H9 (cell line): Measurements from ENCODE around the gene PARP6. TPM values are rescaled to one million over a fixed set of nuclear protein-coding genes. Genes with fewer than 3 reads are reported as not detected.

ENCODE experiments used
- DNase-seq: peaks from one replicate; pipeline ENCODE4 v3.0.0-alpha.2; 2017
- H2AFZ ChIP-seq: one replicate; pipeline ENCODE4 v1.6.1; 2013; ENCODE audit warnings: mild to moderate bottlenecking, low read length, control low read depth, moderate library complexity
- H2AK5ac ChIP-seq: 2 replicates; pipeline ENCODE4 v1.6.1; 2013; ENCODE audit warnings: low read length, control low read depth, mixed read lengths; ENCODE audit not compliant: insufficient read length
- H2BK120ac ChIP-seq: one replicate; pipeline ENCODE4 v1.6.1; 2013; ENCODE audit warnings: low read depth, mild to moderate bottlenecking, low read length, control low read depth, inconsistent platforms; ENCODE audit not compliant: poor library complexity, severe bottlenecking
- H2BK12ac ChIP-seq: 2 replicates; pipeline ENCODE4 v1.6.1; 2013; ENCODE audit warnings: low read length, control low read depth, mixed read lengths, low read depth; ENCODE audit not compliant: insufficient read length
- H2BK15ac ChIP-seq: 2 replicates; pipeline ENCODE4 v1.6.1; 2013; ENCODE audit warnings: low read depth, low read length, control low read depth
- H2BK20ac ChIP-seq: one replicate; pipeline ENCODE4 v1.6.1; 2013; ENCODE audit warnings: low read depth, mild to moderate bottlenecking, low read length, control low read depth, inconsistent platforms; ENCODE audit not compliant: poor library complexity, severe bottlenecking
- H2BK5ac ChIP-seq: 2 replicates; pipeline ENCODE4 v1.6.1; 2013; ENCODE audit warnings: low read length, control low read depth, mixed read lengths; ENCODE audit not compliant: insufficient read length
- H3K14ac ChIP-seq: 2 replicates; pipeline ENCODE4 v1.6.1; 2013; ENCODE audit warnings: low read length, control low read depth; ENCODE audit not compliant: insufficient read depth
- H3K18ac ChIP-seq: 2 replicates; pipeline ENCODE4 v1.6.1; 2013; ENCODE audit warnings: low read depth, mild to moderate bottlenecking, mixed read lengths, low read length, control low read depth; ENCODE audit not compliant: insufficient read length
- H3K23ac ChIP-seq: 2 replicates; pipeline ENCODE4 v1.6.1; 2013; ENCODE audit warnings: low read length, control low read depth, mixed read lengths, low read depth; ENCODE audit not compliant: insufficient read length
- H3K23me2 ChIP-seq: 2 replicates; pipeline ENCODE4 v1.6.1; 2013; ENCODE audit warnings: low read depth, mild to moderate bottlenecking, mixed read lengths, low read length, control low read depth; ENCODE audit not compliant: insufficient read length, poor library complexity, severe bottlenecking
- H3K27ac ChIP-seq: 2 replicates; pipeline ENCODE4 v1.5.1; 2013; ENCODE audit warnings: low read length, control low read depth, mixed read lengths, low read depth; ENCODE audit not compliant: insufficient read length
- H3K27me3 ChIP-seq: 2 replicates; pipeline ENCODE4 v1.6.1; 2013; ENCODE audit warnings: low read length, control low read depth, inconsistent platforms; ENCODE audit not compliant: insufficient read depth
- H3K4ac ChIP-seq: 2 replicates; pipeline ENCODE4 v1.6.1; 2013; ENCODE audit warnings: low read depth, mild to moderate bottlenecking, control low read depth, inconsistent platforms, low read length, moderate library complexity
- H3K4me1 ChIP-seq: 2 replicates; pipeline ENCODE4 v1.6.1; 2013; ENCODE audit warnings: low read length, control low read depth, inconsistent platforms; ENCODE audit not compliant: insufficient read depth
- H3K4me2 ChIP-seq: 2 replicates; pipeline ENCODE4 v1.6.1; 2013; ENCODE audit warnings: low read length, control low read depth, mixed read lengths; ENCODE audit not compliant: insufficient read length, insufficient read depth
- H3K56ac ChIP-seq: 2 replicates; pipeline ENCODE4 v1.6.1; 2013; ENCODE audit warnings: low read depth, mild to moderate bottlenecking, mixed read lengths, low read length, control low read depth; ENCODE audit not compliant: insufficient read length
- H3K79me1 ChIP-seq: 2 replicates; pipeline ENCODE4 v1.6.1; 2013; ENCODE audit warnings: low read depth, mild to moderate bottlenecking, moderate library complexity, low read length, control low read depth, inconsistent platforms; ENCODE audit not compliant: insufficient read depth, poor library complexity, severe bottlenecking
- H3K79me2 ChIP-seq: 2 replicates; pipeline ENCODE4 v1.6.1; 2013; ENCODE audit warnings: low read length, control low read depth, inconsistent platforms; ENCODE audit not compliant: insufficient read depth
- H3K9ac ChIP-seq: 2 replicates; pipeline ENCODE4 v1.6.1; 2013; ENCODE audit warnings: low read length, control low read depth, mixed read lengths; ENCODE audit not compliant: insufficient read length; ENCODE audit errors: extremely low read depth
- H3K9me3 ChIP-seq: one replicate; pipeline ENCODE4 v1.6.1; 2013; ENCODE audit warnings: low read depth, low read length, inconsistent platforms; ENCODE audit not compliant: control insufficient read depth
- H3T11ph ChIP-seq: one replicate; pipeline ENCODE4 v1.6.1; 2013; ENCODE audit warnings: mild to moderate bottlenecking, low read length, control low read depth, inconsistent platforms
- H4K20me1 ChIP-seq: one replicate; pipeline ENCODE4 v1.6.1; 2013; ENCODE audit not compliant: control insufficient read depth, insufficient read length, insufficient read depth
- H4K5ac ChIP-seq: 2 replicates; pipeline ENCODE4 v1.6.1; 2013; ENCODE audit warnings: low read depth, mild to moderate bottlenecking, mixed read lengths, low read length, control low read depth; ENCODE audit not compliant: insufficient read length
- H4K8ac ChIP-seq: replicated peaks from 2 replicates; pipeline ENCODE4 v1.6.1; 2013; ENCODE audit warnings: low read length, control low read depth, mixed read lengths, low read depth; ENCODE audit not compliant: insufficient read length
- H4K91ac ChIP-seq: 2 replicates; pipeline ENCODE4 v1.6.1; 2013; ENCODE audit warnings: low read depth, mild to moderate bottlenecking, moderate library complexity, mixed read lengths, low read length, control low read depth; ENCODE audit not compliant: insufficient read length
- H3K27ac Mint-ChIP-seq, 3 experiments: 2 replicates in 2 of 3; 3 replicates in 1 of 3; pipeline ENCODE4 v1.8.0; 2020 to 2021; ENCODE audit warnings: mixed read lengths in 3 of 3, mild to moderate bottlenecking in 1 of 3, moderate library complexity in 1 of 3
- H3K27me3 Mint-ChIP-seq: 2 replicates; pipeline ENCODE4 v1.8.0; 2021; ENCODE audit warnings: low read depth, mild to moderate bottlenecking, moderate library complexity, mixed read lengths
- H3K36me3 Mint-ChIP-seq, 3 experiments: 2 replicates in 2 of 3; 3 replicates in 1 of 3; pipeline ENCODE4 v1.8.0; 2020 to 2021; ENCODE audit warnings: low read depth in 3 of 3, mixed read lengths in 3 of 3; ENCODE audit not compliant: insufficient read depth in 1 of 3
- H3K4me1 Mint-ChIP-seq, 2 experiments: 2 replicates each; pipeline ENCODE4 v1.8.0; 2020; ENCODE audit warnings: mixed read lengths in 2 of 2
- H3K4me3 Mint-ChIP-seq, 2 experiments: 2 replicates in 1 of 2; 3 replicates in 1 of 2; pipeline ENCODE4 v1.8.0; 2020 to 2021; ENCODE audit warnings: mild to moderate bottlenecking in 2 of 2, mixed read lengths in 2 of 2, moderate library complexity in 1 of 2
- H3K9me3 Mint-ChIP-seq, 2 experiments: 2 replicates in 1 of 2; 3 replicates in 1 of 2; pipeline ENCODE4 v1.8.0; 2020; ENCODE audit warnings: mild to moderate bottlenecking in 2 of 2, mixed read lengths in 2 of 2, moderate library complexity in 1 of 2
- CTCF ChIP-seq: fragments of 200-600 bp; sonication (generic); conservative IDR thresholded peaks from 3 replicates; pipeline ENCODE4 v1.8.0; 2021; ENCODE audit warnings: antibody characterized with exemption, mild to moderate bottlenecking
- total RNA-seq: library from RNA; stranded (reverse); gene quantifications from 2 replicates; pipeline ENCODE4 v1.2.1, GENCODE V29; 2021

Gene PARP6
- total RNA-seq, 1 experiment from 2014 or later: 54.4 TPM

- no peak for TF ChIP-seq CTCF
- H3T11ph ChIP-seq: no peak overlapping the region
- no peak overlapping the region for H3K56ac ChIP-seq
- H2BK120ac ChIP-seq: no peak overlapping the region
- Mint-ChIP-seq H3K27me3 (no peaks in the 10 kb centered on the region), H3K36me3 (peaks cover 73 to 99% (median 99%) of the 10 kb centered on the region in 3 experiments), H3K27ac (no peak overlapping the region), H3K4me1 (no peaks in the 10 kb centered on the region), H3K9me3 (no peaks in the 10 kb centered on the region), H3K4me3 (no peak overlapping the region)
- no peak overlapping the region for H3K14ac ChIP-seq
- H3K4ac ChIP-seq: no peak overlapping the region
- H2AK5ac ChIP-seq: no peak overlapping the region
- H2AFZ ChIP-seq: no peak overlapping the region
- DNase-seq: no peak
- no peak overlapping the region for H3K23ac ChIP-seq
- no peak overlapping the region for H3K27ac ChIP-seq
- no peak overlapping the region for H2BK5ac ChIP-seq
- H3K9me3 ChIP-seq: no peaks in the 10 kb centered on the region
- no peak overlapping the region for H4K8ac ChIP-seq
- H3K27me3 ChIP-seq: no peaks in the 10 kb centered on the region
- no peak overlapping the region for H3K9ac ChIP-seq
- H4K91ac ChIP-seq: no peak overlapping the region
- H3K4me2 ChIP-seq: no peak overlapping the region
- H3K4me1 ChIP-seq: no peaks in the 10 kb centered on the region
- H2BK20ac ChIP-seq: no peak overlapping the region
- H3K23me2 ChIP-seq: no peaks in the 10 kb centered on the region
- no peaks in the 10 kb centered on the region for H3K79me2 ChIP-seq
- no peak overlapping the region for H2BK12ac ChIP-seq
- no peak overlapping the region for H4K5ac ChIP-seq
- H4K20me1 ChIP-seq: no peaks in the 10 kb centered on the region
- H2BK15ac ChIP-seq: no peak overlapping the region
- no peak overlapping the region for H3K18ac ChIP-seq
- H3K79me1 ChIP-seq: no peaks in the 10 kb centered on the region
Observed at GRCh38 chr15:72207558-72208085, 64.7 kb downstream of the PARP6 start.
